HCT116 (cell line): ENCODE results near the gene FSHR.

ENCODE experiments used
- JUND ChIP-seq: IDR thresholded peaks from 2 replicates; pipeline ENCODE4 v1.6.1; 2012
- POLR2A ChIP-seq: IDR thresholded peaks from 2 replicates; pipeline ENCODE4 v1.7.0; 2011; ENCODE audit warnings: borderline replicate concordance; ENCODE audit not compliant: insufficient read depth, insufficient read length; ENCODE audit errors: extremely low read depth
- POLR2AphosphoS5 ChIP-seq: IDR thresholded peaks from 2 replicates; pipeline ENCODE4 v1.6.1; 2011; ENCODE audit warnings: mild to moderate bottlenecking, low read depth, low read length, moderate library complexity
- RAD21 ChIP-seq: IDR thresholded peaks from 2 replicates; pipeline ENCODE4 v1.6.1; 2012; ENCODE audit warnings: low read depth, mild to moderate bottlenecking
- SP1 ChIP-seq: IDR thresholded peaks from 2 replicates; pipeline ENCODE4 v1.6.1; 2012; ENCODE audit warnings: low read depth
- TCF7L2 ChIP-seq: IDR thresholded peaks from 2 replicates; pipeline ENCODE4 v1.7.0; 2011; ENCODE audit warnings: borderline replicate concordance, inconsistent platforms; ENCODE audit not compliant: insufficient read depth, insufficient read length; ENCODE audit errors: extremely low read depth
- ZFX ChIP-seq: fragments of 450-650 bp; IDR thresholded peaks from 2 replicates; pipeline ENCODE4 v1.6.1; 2017
- ZNF274 ChIP-seq: fragments of 200-500 bp; sonication (Bioruptor generic); IDR thresholded peaks from 2 replicates; pipeline ENCODE4 v1.6.1; 2014; ENCODE audit warnings: mild to moderate bottlenecking, low read depth, low read length, inconsistent platforms
- TF ChIP-seq, protein P1 (sequence below), 3 experiments: fragments of 200-600 bp in 1 of 3; sonication (generic) in 1 of 3; IDR thresholded peaks in 2 of 3; conservative IDR thresholded peaks in 1 of 3; 2 replicates each; pipeline ENCODE4 v1.5.1; 2012 to 2017; ENCODE audit warnings: low read depth in 2 of 3, low read length in 2 of 3, antibody characterized with exemption in 1 of 3, borderline replicate concordance in 1 of 3, control low read depth in 1 of 3, mild to moderate bottlenecking in 1 of 3, mixed read lengths in 1 of 3, mixed run types in 1 of 3, moderate library complexity in 1 of 3; ENCODE audit not compliant: insufficient read depth in 1 of 3
- TF ChIP-seq, protein P2 (sequence below): IDR thresholded peaks from 2 replicates; pipeline ENCODE4 v1.6.1; 2012
- TF ChIP-seq, protein P3 (sequence below): IDR thresholded peaks from 2 replicates; pipeline ENCODE4 v1.6.1; 2012; ENCODE audit warnings: low read depth
- TF ChIP-seq, protein P4 (sequence below): IDR thresholded peaks from 2 replicates; pipeline ENCODE4 v1.6.1; 2012

DNA sequence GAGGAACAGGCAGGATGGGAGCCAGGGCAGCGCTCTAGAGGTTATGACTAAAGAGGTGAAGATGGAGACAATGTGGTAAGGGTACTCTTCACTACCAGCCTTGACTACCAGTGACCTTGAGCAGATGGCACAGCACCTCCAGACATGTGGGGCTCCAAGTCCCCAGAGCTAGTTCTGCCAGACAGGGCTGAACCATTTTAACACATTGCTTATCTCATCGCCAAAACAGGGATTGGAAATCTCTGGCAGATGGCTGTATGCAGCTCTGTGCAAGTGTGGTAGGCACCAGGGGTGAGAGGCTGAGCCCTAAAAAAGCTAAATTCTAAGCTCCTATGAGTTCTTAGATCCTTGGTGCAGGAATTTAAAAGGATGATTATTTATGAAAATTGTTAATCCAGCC, 41.3 kb downstream of the FSHR start:
- no peak for TF ChIP-seq POLR2A
- TF ChIP-seq, protein P1, sequence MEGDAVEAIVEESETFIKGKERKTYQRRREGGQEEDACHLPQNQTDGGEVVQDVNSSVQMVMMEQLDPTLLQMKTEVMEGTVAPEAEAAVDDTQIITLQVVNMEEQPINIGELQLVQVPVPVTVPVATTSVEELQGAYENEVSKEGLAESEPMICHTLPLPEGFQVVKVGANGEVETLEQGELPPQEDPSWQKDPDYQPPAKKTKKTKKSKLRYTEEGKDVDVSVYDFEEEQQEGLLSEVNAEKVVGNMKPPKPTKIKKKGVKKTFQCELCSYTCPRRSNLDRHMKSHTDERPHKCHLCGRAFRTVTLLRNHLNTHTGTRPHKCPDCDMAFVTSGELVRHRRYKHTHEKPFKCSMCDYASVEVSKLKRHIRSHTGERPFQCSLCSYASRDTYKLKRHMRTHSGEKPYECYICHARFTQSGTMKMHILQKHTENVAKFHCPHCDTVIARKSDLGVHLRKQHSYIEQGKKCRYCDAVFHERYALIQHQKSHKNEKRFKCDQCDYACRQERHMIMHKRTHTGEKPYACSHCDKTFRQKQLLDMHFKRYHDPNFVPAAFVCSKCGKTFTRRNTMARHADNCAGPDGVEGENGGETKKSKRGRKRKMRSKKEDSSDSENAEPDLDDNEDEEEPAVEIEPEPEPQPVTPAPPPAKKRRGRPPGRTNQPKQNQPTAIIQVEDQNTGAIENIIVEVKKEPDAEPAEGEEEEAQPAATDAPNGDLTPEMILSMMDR (IDR thresholded peaks at IDR 0.05 in 2 of 3, conservative IDR thresholded peaks at IDR 0.05 in 1 of 3; ENCODE audit: borderline replicate concordance in 1 of 3, insufficient read depth in 1 of 3, low read depth in 2 of 3, low read length in 2 of 3), result no peak
- TF ChIP-seq TCF7L2, result no peak
- no peak for TF ChIP-seq JUND
- TF ChIP-seq ZNF274, result no peak
- TF ChIP-seq, protein P2, sequence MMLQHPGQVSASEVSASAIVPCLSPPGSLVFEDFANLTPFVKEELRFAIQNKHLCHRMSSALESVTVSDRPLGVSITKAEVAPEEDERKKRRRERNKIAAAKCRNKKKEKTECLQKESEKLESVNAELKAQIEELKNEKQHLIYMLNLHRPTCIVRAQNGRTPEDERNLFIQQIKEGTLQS, result no peak
- TF ChIP-seq, protein P3, sequence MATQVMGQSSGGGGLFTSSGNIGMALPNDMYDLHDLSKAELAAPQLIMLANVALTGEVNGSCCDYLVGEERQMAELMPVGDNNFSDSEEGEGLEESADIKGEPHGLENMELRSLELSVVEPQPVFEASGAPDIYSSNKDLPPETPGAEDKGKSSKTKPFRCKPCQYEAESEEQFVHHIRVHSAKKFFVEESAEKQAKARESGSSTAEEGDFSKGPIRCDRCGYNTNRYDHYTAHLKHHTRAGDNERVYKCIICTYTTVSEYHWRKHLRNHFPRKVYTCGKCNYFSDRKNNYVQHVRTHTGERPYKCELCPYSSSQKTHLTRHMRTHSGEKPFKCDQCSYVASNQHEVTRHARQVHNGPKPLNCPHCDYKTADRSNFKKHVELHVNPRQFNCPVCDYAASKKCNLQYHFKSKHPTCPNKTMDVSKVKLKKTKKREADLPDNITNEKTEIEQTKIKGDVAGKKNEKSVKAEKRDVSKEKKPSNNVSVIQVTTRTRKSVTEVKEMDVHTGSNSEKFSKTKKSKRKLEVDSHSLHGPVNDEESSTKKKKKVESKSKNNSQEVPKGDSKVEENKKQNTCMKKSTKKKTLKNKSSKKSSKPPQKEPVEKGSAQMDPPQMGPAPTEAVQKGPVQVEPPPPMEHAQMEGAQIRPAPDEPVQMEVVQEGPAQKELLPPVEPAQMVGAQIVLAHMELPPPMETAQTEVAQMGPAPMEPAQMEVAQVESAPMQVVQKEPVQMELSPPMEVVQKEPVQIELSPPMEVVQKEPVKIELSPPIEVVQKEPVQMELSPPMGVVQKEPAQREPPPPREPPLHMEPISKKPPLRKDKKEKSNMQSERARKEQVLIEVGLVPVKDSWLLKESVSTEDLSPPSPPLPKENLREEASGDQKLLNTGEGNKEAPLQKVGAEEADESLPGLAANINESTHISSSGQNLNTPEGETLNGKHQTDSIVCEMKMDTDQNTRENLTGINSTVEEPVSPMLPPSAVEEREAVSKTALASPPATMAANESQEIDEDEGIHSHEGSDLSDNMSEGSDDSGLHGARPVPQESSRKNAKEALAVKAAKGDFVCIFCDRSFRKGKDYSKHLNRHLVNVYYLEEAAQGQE, result no peak
- TF ChIP-seq, protein P4, sequence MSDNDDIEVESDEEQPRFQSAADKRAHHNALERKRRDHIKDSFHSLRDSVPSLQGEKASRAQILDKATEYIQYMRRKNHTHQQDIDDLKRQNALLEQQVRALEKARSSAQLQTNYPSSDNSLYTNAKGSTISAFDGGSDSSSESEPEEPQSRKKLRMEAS, result no peak
- TF ChIP-seq ZFX, result no peak
- no peak for TF ChIP-seq RAD21
- TF ChIP-seq POLR2AphosphoS5, result no peak
- TF ChIP-seq SP1, result no peak
